H1 (cell line): ENCODE data around the gene GRAMD4. TPM values are rescaled to one million over a fixed set of nuclear protein-coding genes. Genes with fewer than 3 reads are reported as not detected.

Source experiments
- CTCF ChIA-PET: fragments of 300-600 bp; sonication (Branson Sonifier 250); formaldehyde crosslinking; loops from one replicate; lab custom pipeline; 2021; ENCODE audit not compliant: partially characterized antibody; lab: Charles Lee
- POLR2A ChIA-PET: fragments of 300-600 bp; sonication (Branson Sonifier 250); formaldehyde crosslinking; loops from one replicate; lab custom pipeline; 2021; ENCODE audit warnings: inconsistent platforms; ENCODE audit not compliant: partially characterized antibody; lab: Charles Lee
- DNase-seq, 2 experiments: peaks; one replicate each; pipeline versions ENCODE4 v3.0.0 to v3.0.0-alpha.2; 2010 to 2022; ENCODE audit warnings: low spot score in 2 of 2, low read depth in 1 of 2, mixed read lengths in 1 of 2
- FAIRE-seq: peaks from 2 replicates; lab custom pipeline; 2011; peaks lifted over from hg19 to GRCh38; lab: Jason Lieb, UNC
- H2AFZ ChIP-seq: 2 replicates; pipeline ENCODE4 v1.8.1; 2012; ENCODE audit warnings: low read length, inconsistent platforms
- H2AK5ac ChIP-seq: 2 replicates; pipeline ENCODE4 v1.6.1; 2013; ENCODE audit warnings: low read depth, low read length
- H2BK120ac ChIP-seq: replicated peaks from 2 replicates; pipeline ENCODE3; 2013; ENCODE audit warnings: low read depth, low read length, inconsistent platforms
- H2BK12ac ChIP-seq: 2 replicates; pipeline ENCODE4 v1.6.1; 2013; ENCODE audit warnings: low read depth, low read length
- H2BK15ac ChIP-seq: 2 replicates; pipeline ENCODE4 v1.6.1; 2013; ENCODE audit warnings: low read length
- H2BK20ac ChIP-seq: 2 replicates; pipeline ENCODE4 v1.6.1; 2013; ENCODE audit warnings: low read length
- H2BK5ac ChIP-seq: 2 replicates; pipeline ENCODE4 v1.6.1; 2013; ENCODE audit warnings: low read depth, low read length
- H3K14ac ChIP-seq: 2 replicates; pipeline ENCODE4 v1.6.1; 2013; ENCODE audit warnings: inconsistent platforms; ENCODE audit not compliant: insufficient read length
- H3K18ac ChIP-seq: 2 replicates; pipeline ENCODE4 v1.6.1; 2013; ENCODE audit warnings: low read length; ENCODE audit errors: extremely low read depth
- H3K23ac ChIP-seq: 2 replicates; pipeline ENCODE4 v1.6.1; 2013; ENCODE audit warnings: inconsistent platforms; ENCODE audit not compliant: insufficient read length
- H3K23me2 ChIP-seq: 2 replicates; pipeline ENCODE4 v1.6.1; 2013; ENCODE audit warnings: low read depth, low read length
- H3K27ac ChIP-seq: 2 replicates; pipeline ENCODE4 v1.6.1; 2011; ENCODE audit warnings: low read depth, low read length, inconsistent platforms
- H3K27me3 ChIP-seq, 4 experiments: replicated peaks in 1 of 4; 1 replicate in 1 of 4; 2 replicates in 3 of 4; pipeline versions ENCODE4 v1.6.1 to v1.8.1; 2011 to 2013; ENCODE audit warnings: low read length in 3 of 4, mild to moderate bottlenecking in 3 of 4, inconsistent platforms in 2 of 4, mixed read lengths in 2 of 4, moderate library complexity in 1 of 4; ENCODE audit not compliant: control insufficient read depth in 3 of 4, insufficient read depth in 3 of 4; ENCODE audit errors: extremely low read depth in 1 of 4
- H3K36me3 ChIP-seq, 4 experiments: 2 replicates each; pipeline versions ENCODE4 v1.6.1 to v1.8.1; 2011 to 2013; ENCODE audit warnings: mild to moderate bottlenecking in 4 of 4, low read length in 3 of 4, moderate library complexity in 2 of 4, control low read depth in 1 of 4, inconsistent platforms in 1 of 4; ENCODE audit not compliant: insufficient read depth in 4 of 4, control insufficient read depth in 2 of 4
- H3K4ac ChIP-seq: replicated peaks from 2 replicates; pipeline ENCODE3; 2013; ENCODE audit warnings: low read length, low read depth, mixed read lengths, inconsistent platforms; ENCODE audit not compliant: insufficient read length
- H3K4me1 ChIP-seq, 4 experiments: replicated peaks in 1 of 4; 1 replicate in 1 of 4; 2 replicates in 3 of 4; pipeline versions ENCODE4 v1.6.1 to v1.8.1; 2011 to 2013; ENCODE audit warnings: low read length in 3 of 4, inconsistent platforms in 2 of 4, mixed read lengths in 1 of 4; ENCODE audit not compliant: insufficient read depth in 4 of 4, control insufficient read depth in 3 of 4
- H3K4me2 ChIP-seq, 2 experiments: 2 replicates each; pipeline versions ENCODE4 v1.6.1 to v1.8.1; 2011 to 2013; ENCODE audit warnings: low read depth in 2 of 2, low read length in 2 of 2, control low read depth in 1 of 2, inconsistent platforms in 1 of 2, mild to moderate bottlenecking in 1 of 2; ENCODE audit not compliant: insufficient read depth in 1 of 2
- H3K4me3 ChIP-seq, 4 experiments: fragments of 200-600, 300-600 bp in 1 of 4; sonication (generic), shearing (Covaris generic), sonication (Bioruptor Twin) in 1 of 4; 2 replicates each; pipeline versions ENCODE4 v1.5.1 to v1.8.1; 2011 to 2016; ENCODE audit warnings: low read length in 4 of 4, low read depth in 3 of 4, control low read depth in 2 of 4, inconsistent platforms in 2 of 4, mild to moderate bottlenecking in 2 of 4, mixed read lengths in 1 of 4, moderate library complexity in 1 of 4; ENCODE audit not compliant: insufficient read depth in 2 of 4; ENCODE audit errors: extremely low read depth in 1 of 4
- H3K56ac ChIP-seq: replicated peaks from 2 replicates; pipeline ENCODE3; 2013; ENCODE audit warnings: low read depth, mild to moderate bottlenecking, mixed read lengths, low read length, inconsistent platforms; ENCODE audit not compliant: insufficient read length
- H3K79me1 ChIP-seq: 2 replicates; pipeline ENCODE4 v1.6.1; 2013; ENCODE audit warnings: low read depth, low read length, control low read depth
- H3K79me2 ChIP-seq, 2 experiments: 2 replicates each; pipeline versions ENCODE4 v1.6.1 to v1.8.1; 2012 to 2013; ENCODE audit warnings: low read length in 2 of 2, mild to moderate bottlenecking in 2 of 2, inconsistent platforms in 1 of 2; ENCODE audit not compliant: insufficient read depth in 2 of 2, control insufficient read depth in 1 of 2
- H3K9ac ChIP-seq, 4 experiments: replicated peaks in 1 of 4; 1 replicate in 1 of 4; 2 replicates in 3 of 4; pipeline versions ENCODE4 v1.6.1 to v1.8.1; 2011 to 2013; ENCODE audit warnings: low read depth in 3 of 4, low read length in 3 of 4, control low read depth in 2 of 4, mild to moderate bottlenecking in 2 of 4, moderate library complexity in 2 of 4, inconsistent platforms in 1 of 4; ENCODE audit errors: extremely low read depth in 1 of 4
- H3K9me3 ChIP-seq, 2 experiments: 2 replicates each; pipeline versions ENCODE4 v1.6.1 to v1.8.1; 2012 to 2013; ENCODE audit warnings: mild to moderate bottlenecking in 2 of 2, moderate library complexity in 2 of 2, control low read depth in 1 of 2, inconsistent platforms in 1 of 2, low read depth in 1 of 2, low read length in 1 of 2, mixed read lengths in 1 of 2; ENCODE audit not compliant: insufficient read depth in 2 of 2
- H4K20me1 ChIP-seq, 2 experiments: replicated peaks in 1 of 2; 2 replicates each; pipeline versions ENCODE3 to v1.8.1; 2011 to 2013; ENCODE audit warnings: inconsistent platforms in 2 of 2, low read length in 2 of 2, mild to moderate bottlenecking in 1 of 2; ENCODE audit not compliant: insufficient read depth in 2 of 2, control insufficient read depth in 1 of 2
- H4K5ac ChIP-seq: 2 replicates; pipeline ENCODE4 v1.6.1; 2013; ENCODE audit warnings: low read length, low read depth, mixed read lengths, inconsistent platforms; ENCODE audit not compliant: insufficient read length
- H4K8ac ChIP-seq: 2 replicates; pipeline ENCODE4 v1.8.0; 2013; ENCODE audit warnings: mild to moderate bottlenecking, moderate library complexity, low read length, inconsistent platforms; ENCODE audit not compliant: insufficient read depth; ENCODE audit errors: extremely low read depth
- H4K91ac ChIP-seq: replicated peaks from 2 replicates; pipeline ENCODE3; 2013; ENCODE audit warnings: low read length, mixed read lengths, inconsistent platforms; ENCODE audit not compliant: insufficient read length
- POLR2A ChIP-seq, 2 experiments: IDR thresholded peaks; 1 replicate in 1 of 2; 2 replicates in 1 of 2; pipeline ENCODE4 v1.6.1; 2011; ENCODE audit warnings: low read depth in 2 of 2, low read length in 2 of 2, mild to moderate bottlenecking in 2 of 2; ENCODE audit errors: control extremely low read depth in 1 of 2
- SIRT6 ChIP-seq: IDR thresholded peaks from one replicate; pipeline ENCODE4 v1.7.1; 2012; ENCODE audit warnings: low read length, inconsistent platforms
- WGBS, 2 experiments: shearing (Covaris generic) in 1 of 2; methylation state at CpG; one replicate each; pipeline versions ENCODE4 v1.1.6 to v1.1.7; 2013 to 2015; ENCODE audit warnings: low lambda C conversion rate in 2 of 2, mixed read lengths in 2 of 2, inconsistent platforms in 1 of 2, low coverage in 1 of 2, missing lambda C conversion rate in 1 of 2; ENCODE audit not compliant: insufficient replicate concordance in 2 of 2, insufficient coverage in 1 of 2, insufficient read length in 1 of 2; ENCODE audit errors: extremely low coverage in 1 of 2, missing lambda C conversion rate in 1 of 2; 5-methylcytosine and 5-hydroxymethylcytosine counted together
- polyA plus RNA-seq, 7 experiments: library from polyadenylated mRNA; depleted of rRNA in 3 of 7; stranded (reverse) in 5 of 7; unstranded in 2 of 7; fragments of >200 nt in 5 of 7; fragments of 200-250 nt in 2 of 7; gene quantifications; 1 replicate in 5 of 7; 2 replicates in 1 of 7; 4 replicates in 1 of 7; pipeline versions ENCODE4 v1.2.1 to v1.2.3, GENCODE V29; 2011 to 2013; ENCODE audit warnings: missing spikeins in 2 of 7, mixed read lengths in 2 of 7
- total RNA-seq: library from RNA; stranded (reverse); fragmentation: NEBNext Ultra II Directional; extraction: Animal tissue kit (Norgen Biotek cat#: 25700); gene quantifications from 2 replicates; pipeline ENCODE4 v1.2.1, GENCODE V29; 2021
- TF ChIP-seq, protein P1 (sequence below): IDR thresholded peaks from 2 replicates; pipeline ENCODE4 v1.6.1; 2011; ENCODE audit warnings: low read length, improper control_type of control experiment
- TF ChIP-seq, protein P2 (sequence below): IDR thresholded peaks from 2 replicates; pipeline ENCODE4 v1.6.1; 2012; ENCODE audit warnings: inconsistent platforms

The GRAMD4 gene
- total and polyA plus RNA-seq, 2 of the 8 experiments (the other 6 are each of a cell fraction or from before 2014, with no cell fraction given), result 7.9 to 25.6 TPM

DNA sequence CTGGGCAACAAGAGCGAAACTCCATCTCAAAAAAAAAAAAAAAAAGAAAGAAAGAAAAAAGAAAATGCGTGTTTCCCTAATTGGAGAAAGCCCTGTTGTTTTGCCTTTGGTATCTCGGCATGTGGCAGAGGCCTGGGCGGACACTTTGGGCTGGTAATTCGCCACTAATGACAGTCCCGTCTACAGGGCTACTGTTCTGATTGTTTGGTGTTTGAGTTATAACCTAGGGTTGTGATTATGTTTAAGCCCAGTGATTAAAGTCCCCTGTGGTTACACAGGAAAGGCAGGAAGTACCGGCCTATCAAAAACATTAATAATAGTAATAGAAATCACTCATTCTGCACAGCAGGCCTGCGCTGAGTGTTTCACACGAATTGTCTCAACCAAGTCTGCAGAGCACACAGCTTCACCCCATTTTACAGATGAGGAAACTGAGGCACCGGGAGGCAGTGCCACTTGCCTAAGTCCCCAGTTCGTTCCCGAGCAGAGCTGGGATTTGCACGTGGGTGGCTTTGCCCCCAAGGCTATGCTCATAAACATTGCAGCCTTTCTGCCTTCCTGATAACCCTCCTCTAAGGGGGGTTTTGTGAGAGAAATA is 39.1 kb upstream of the GRAMD4 start:
- H2BK12ac ChIP-seq, result no peak overlapping the region
- H3K27ac ChIP-seq, result no peak overlapping the region
- peaks cover 0 to 11% (median 5%) of the 10 kb centered on the region in 4 experiments; a peak in 4 of 7 replicates for H3K27me3 ChIP-seq
- peaks cover 0 to 6% of the 10 kb centered on the region in 2 experiments; a peak in 1 of 4 replicates for H3K79me2 ChIP-seq
- no peak overlapping the region for H3K23ac ChIP-seq
- H3K23me2 ChIP-seq, result peaks cover 9% of the 10 kb centered on the region; the same call in 1 of the 2 replicates
- H3K4me2 ChIP-seq, result no peak overlapping the region
- CTCF ChIA-PET, result interaction anchor here (0.9 to 1.9 kb wide), 4 partner anchors 9 to 55 kb away, joined by 3 to 7 read pairs (median 4); no protein-coding TSS in a partner anchor
- H3K56ac ChIP-seq, result no peak overlapping the region
- H2BK15ac ChIP-seq, result no peak overlapping the region
- H3K14ac ChIP-seq, result no peak overlapping the region
- no peak overlapping the region for H3K9ac ChIP-seq
- peaks cover 16% of the 10 kb centered on the region for H3K79me1 ChIP-seq
- FAIRE-seq (no peak), DNase-seq (no peak)
- no peak overlapping the region for H3K4me3 ChIP-seq
- peaks cover 1 to 21% of the 10 kb centered on the region in 2 experiments for H4K20me1 ChIP-seq
- H2BK5ac ChIP-seq, result no peak overlapping the region
- no peak overlapping the region for H4K5ac ChIP-seq
- no peak overlapping the region for H2BK20ac ChIP-seq
- H4K8ac ChIP-seq, result no peak overlapping the region
- peaks cover 0 to 34% (median 22%) of the 10 kb centered on the region in 4 experiments; a peak in 6 of 7 replicates for H3K4me1 ChIP-seq
- no peaks in the 10 kb centered on the region for H3K9me3 ChIP-seq
- H3K18ac ChIP-seq, result no peak overlapping the region
- no peaks in the 10 kb centered on the region for H3K36me3 ChIP-seq
- no peak overlapping the region for H2AK5ac ChIP-seq
- H2AFZ ChIP-seq, result no peak overlapping the region
- POLR2A ChIA-PET, result interaction anchor here (1.5 kb wide), 1 partner anchor 180 kb away, joined by 3 read pairs; no protein-coding TSS in a partner anchor
- 94% methylated on average over 11 of the region's 13 CpGs; no CpG with 5 or more reads in 1 of the 2 experiments for WGBS, 2 experiments
- no peak overlapping the region for H3K4ac ChIP-seq
- no peak overlapping the region for H2BK120ac ChIP-seq
- H4K91ac ChIP-seq, result no peak overlapping the region
- TF ChIP-seq SIRT6 (no peak), POLR2A (IDR thresholded peaks at IDR 0.05; ENCODE audit: control extremely low read depth in 1 of 2, low read depth in 2 of 2, low read length in 2 of 2) (no peak)
- TF ChIP-seq, protein P1, sequence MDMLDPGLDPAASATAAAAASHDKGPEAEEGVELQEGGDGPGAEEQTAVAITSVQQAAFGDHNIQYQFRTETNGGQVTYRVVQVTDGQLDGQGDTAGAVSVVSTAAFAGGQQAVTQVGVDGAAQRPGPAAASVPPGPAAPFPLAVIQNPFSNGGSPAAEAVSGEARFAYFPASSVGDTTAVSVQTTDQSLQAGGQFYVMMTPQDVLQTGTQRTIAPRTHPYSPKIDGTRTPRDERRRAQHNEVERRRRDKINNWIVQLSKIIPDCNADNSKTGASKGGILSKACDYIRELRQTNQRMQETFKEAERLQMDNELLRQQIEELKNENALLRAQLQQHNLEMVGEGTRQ, result no peak
- TF ChIP-seq, protein P2, sequence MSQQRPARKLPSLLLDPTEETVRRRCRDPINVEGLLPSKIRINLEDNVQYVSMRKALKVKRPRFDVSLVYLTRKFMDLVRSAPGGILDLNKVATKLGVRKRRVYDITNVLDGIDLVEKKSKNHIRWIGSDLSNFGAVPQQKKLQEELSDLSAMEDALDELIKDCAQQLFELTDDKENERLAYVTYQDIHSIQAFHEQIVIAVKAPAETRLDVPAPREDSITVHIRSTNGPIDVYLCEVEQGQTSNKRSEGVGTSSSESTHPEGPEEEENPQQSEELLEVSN, result no peak
